HCT116 (cell line): ENCODE measurements around the gene RREB1. TPM values are rescaled to one million over a fixed set of nuclear protein-coding genes. Genes with fewer than 3 reads are reported as not detected.

Source experiments
- ATAC-seq: fragments of 200-7000 bp; cut with Tn5 transposase; 2 replicates; pipeline ENCODE4 v1.9.1; 2020; ENCODE audit warnings: mild to moderate bottlenecking, moderate library complexity
- BruUV-seq: library from RNA; stranded (reverse); fragments of 400-500 nt; replicated peaks from 2 replicates; lab custom pipeline; 2021; lab: Mats Ljungman, UMichigan
- CTCF ChIA-PET: fragments of 300-600 bp; sonication (Branson Sonifier 250); formaldehyde crosslinking; loops from one replicate; lab custom pipeline; 2021; ENCODE audit warnings: antibody characterized with exemption; lab: Charles Lee
- POLR2A ChIA-PET: fragments of 300-600, 350-600 bp; sonication (Branson Sonifier 250); formaldehyde crosslinking; loops from one replicate; lab custom pipeline; 2021; ENCODE audit warnings: antibody characterized with exemption; lab: Charles Lee
- RAD21 ChIA-PET, 2 experiments: fragments of 300-600 bp; sonication (Branson Sonifier 250); formaldehyde crosslinking; loops; one replicate each; lab custom pipeline; 2023; ENCODE audit warnings: low total read pairs in 2 of 2; ENCODE audit not compliant: uncharacterized antibody in 2 of 2, unreplicated experiment in 2 of 2, low non-redundant PET in 1 of 2; lab: Charles Lee
- DNase-seq: peaks from one replicate; pipeline ENCODE4 v3.0.0-alpha.2; 2010; ENCODE audit warnings: low read depth, low spot score
- H2AFZ ChIP-seq: fragments of 200-600 bp; shearing (Covaris generic), sonication (generic); 2 replicates; pipeline ENCODE4 v1.6.1; 2017; ENCODE audit warnings: low read depth, mixed run types, mixed read lengths, antibody characterized with exemption, low read length; ENCODE audit not compliant: poor library complexity, severe bottlenecking
- H3K27ac ChIP-seq: 2 replicates; pipeline ENCODE4 v1.5.1; 2012; ENCODE audit warnings: low read depth, low read length
- H3K27me3 ChIP-seq: fragments of 200-600 bp; sonication (generic); 2 replicates; pipeline ENCODE4 v1.6.1; 2016; ENCODE audit warnings: mixed run types, low read length, mixed read lengths; ENCODE audit not compliant: insufficient read depth
- H3K36me3 ChIP-seq, 2 experiments: fragments of 200-500 bp in 1 of 2; fragments of 200-600 bp in 1 of 2; sonication (Bioruptor generic) in 1 of 2; sonication (generic) in 1 of 2; 2 replicates each; pipeline versions ENCODE4 v1.5.1 to v1.6.1; 2014 to 2016; ENCODE audit warnings: low read length in 2 of 2, inconsistent platforms in 1 of 2, mixed read lengths in 1 of 2, mixed run types in 1 of 2; ENCODE audit not compliant: insufficient read depth in 2 of 2, control insufficient read depth in 1 of 2
- H3K4me1 ChIP-seq, 2 experiments: fragments of 200-600 bp in 1 of 2; sonication (generic) in 1 of 2; 2 replicates each; pipeline versions ENCODE4 v1.5.1 to v1.6.1; 2012 to 2017; ENCODE audit warnings: low read length in 2 of 2, inconsistent platforms in 1 of 2, mild to moderate bottlenecking in 1 of 2, mixed read lengths in 1 of 2, mixed run types in 1 of 2, moderate library complexity in 1 of 2; ENCODE audit not compliant: insufficient read depth in 2 of 2, control insufficient read depth in 1 of 2
- H3K4me2 ChIP-seq: fragments of 200-600 bp; sonication (generic); 2 replicates; pipeline ENCODE4 v1.6.1; 2017; ENCODE audit warnings: mixed run types, low read length, mixed read lengths
- H3K4me3 ChIP-seq, 2 experiments: fragments of 200-600 bp in 1 of 2; sonication (generic) in 1 of 2; replicated peaks in 1 of 2; 2 replicates each; pipeline ENCODE4 v1.5.1; 2011 to 2016; ENCODE audit warnings: low read length in 2 of 2, control low read depth in 1 of 2, low read depth in 1 of 2, mild to moderate bottlenecking in 1 of 2, mixed read lengths in 1 of 2, mixed run types in 1 of 2
- H3K79me2 ChIP-seq: fragments of 200-600 bp; sonication (generic); 2 replicates; pipeline ENCODE4 v1.6.1; 2017; ENCODE audit warnings: mild to moderate bottlenecking, mixed run types, low read length, moderate library complexity, mixed read lengths; ENCODE audit not compliant: insufficient read depth
- H3K9ac ChIP-seq: fragments of 200-600 bp; sonication (generic); 2 replicates; pipeline ENCODE4 v1.6.1; 2016; ENCODE audit warnings: low read length, mixed read lengths
- H3K9me2 ChIP-seq: fragments of 200-600 bp; sonication (generic), shearing (Covaris generic); 2 replicates; pipeline ENCODE4 v1.6.1; 2017; ENCODE audit warnings: mixed run types, mild to moderate bottlenecking, moderate library complexity; ENCODE audit not compliant: insufficient read depth
- H3K9me3 ChIP-seq, 2 experiments: fragments of 200-500 bp in 1 of 2; fragments of 200-600 bp in 1 of 2; sonication (Bioruptor generic) in 1 of 2; sonication (generic) in 1 of 2; 2 replicates each; pipeline ENCODE4 v1.6.1; 2014 to 2017; ENCODE audit warnings: low read length in 2 of 2, mixed read lengths in 2 of 2, inconsistent platforms in 1 of 2, low read depth in 1 of 2, mild to moderate bottlenecking in 1 of 2, mixed run types in 1 of 2, moderate library complexity in 1 of 2; ENCODE audit not compliant: control insufficient read depth in 1 of 2, insufficient read depth in 1 of 2
- H4K20me1 ChIP-seq: fragments of 200-600 bp; sonication (generic), shearing (Covaris generic); 2 replicates; pipeline ENCODE4 v1.6.1; 2017; ENCODE audit warnings: mixed run types, mild to moderate bottlenecking, moderate library complexity; ENCODE audit not compliant: insufficient read depth
- ATF3 ChIP-seq: IDR thresholded peaks from 2 replicates; pipeline ENCODE4 v1.6.1; 2012
- CBX3 ChIP-seq: IDR thresholded peaks from 2 replicates; pipeline ENCODE4 v1.6.1; 2012; ENCODE audit warnings: low read depth
- CEBPB ChIP-seq: IDR thresholded peaks from 2 replicates; pipeline ENCODE4 v1.6.1; 2012; ENCODE audit warnings: low read depth
- CTCF ChIP-seq, 3 experiments: fragments of 200-600 bp in 1 of 3; sonication (generic) in 1 of 3; IDR thresholded peaks in 2 of 3; conservative IDR thresholded peaks in 1 of 3; 2 replicates each; pipeline ENCODE4 v1.5.1; 2012 to 2017; ENCODE audit warnings: low read depth in 2 of 3, low read length in 2 of 3, antibody characterized with exemption in 1 of 3, borderline replicate concordance in 1 of 3, control low read depth in 1 of 3, mild to moderate bottlenecking in 1 of 3, mixed read lengths in 1 of 3, mixed run types in 1 of 3, moderate library complexity in 1 of 3; ENCODE audit not compliant: insufficient read depth in 1 of 3
- EGR1 ChIP-seq: IDR thresholded peaks from 2 replicates; pipeline ENCODE4 v1.6.1; 2012; ENCODE audit warnings: low read depth
- ELF1 ChIP-seq: IDR thresholded peaks from 2 replicates; pipeline ENCODE4 v1.6.1; 2012; ENCODE audit warnings: low read depth, borderline replicate concordance
- EZH2 ChIP-seq: fragments of 200-600 bp; sonication (generic); IDR thresholded peaks from 2 replicates; pipeline ENCODE4 v1.6.1; 2017; ENCODE audit warnings: antibody characterized with exemption, mixed run types
- FOSL1 ChIP-seq: IDR thresholded peaks from 2 replicates; pipeline ENCODE4 v1.6.1; 2012; ENCODE audit warnings: low read depth
- JUND ChIP-seq: IDR thresholded peaks from 2 replicates; pipeline ENCODE4 v1.6.1; 2012
- POLR2A ChIP-seq: IDR thresholded peaks from 2 replicates; pipeline ENCODE4 v1.7.0; 2011; ENCODE audit warnings: borderline replicate concordance; ENCODE audit not compliant: insufficient read depth, insufficient read length; ENCODE audit errors: extremely low read depth
- POLR2AphosphoS5 ChIP-seq: IDR thresholded peaks from 2 replicates; pipeline ENCODE4 v1.6.1; 2011; ENCODE audit warnings: mild to moderate bottlenecking, low read depth, low read length, moderate library complexity
- SIN3A ChIP-seq: IDR thresholded peaks from 2 replicates; pipeline ENCODE4 v1.6.1; 2012; ENCODE audit warnings: low read depth
- SRF ChIP-seq: IDR thresholded peaks from 2 replicates; pipeline ENCODE4 v1.6.1; 2012; ENCODE audit warnings: low read depth
- TCF7L2 ChIP-seq: IDR thresholded peaks from 2 replicates; pipeline ENCODE4 v1.7.0; 2011; ENCODE audit warnings: borderline replicate concordance, inconsistent platforms; ENCODE audit not compliant: insufficient read depth, insufficient read length; ENCODE audit errors: extremely low read depth
- YY1 ChIP-seq: IDR thresholded peaks from 2 replicates; pipeline ENCODE4 v1.6.1; 2011; ENCODE audit warnings: low read length, low read depth, moderate library complexity, mild to moderate bottlenecking; ENCODE audit not compliant: insufficient replicate concordance; ENCODE audit errors: extremely low read depth
- ZFX ChIP-seq: fragments of 450-650 bp; IDR thresholded peaks from 2 replicates; pipeline ENCODE4 v1.6.1; 2017
- ZNF274 ChIP-seq: fragments of 200-500 bp; sonication (Bioruptor generic); IDR thresholded peaks from 2 replicates; pipeline ENCODE4 v1.6.1; 2014; ENCODE audit warnings: mild to moderate bottlenecking, low read depth, low read length, inconsistent platforms
- intact Hi-C: fragments of 100-400 bp; cut with micrococcal nuclease; formaldehyde crosslinking; loops from 2 replicates; pipeline ENCODE4 v1.10.0; 2022
- total RNA-seq: library from RNA; stranded (reverse); gene quantifications from one replicate; pipeline ENCODE4 v1.2.1, GENCODE V29; 2021; ENCODE audit not compliant: unreplicated experiment
- TF ChIP-seq, protein P1 (sequence below): IDR thresholded peaks from 2 replicates; pipeline ENCODE4 v1.6.1; 2012
- TF ChIP-seq, protein P2 (sequence below): IDR thresholded peaks from 2 replicates; pipeline ENCODE4 v1.6.1; 2011; ENCODE audit warnings: mild to moderate bottlenecking, low read length, moderate library complexity; ENCODE audit not compliant: insufficient replicate concordance; ENCODE audit errors: extremely low read depth

The RREB1 gene
- total RNA-seq, 1 experiment from 2014 or later, result 47.9 TPM

DNA sequence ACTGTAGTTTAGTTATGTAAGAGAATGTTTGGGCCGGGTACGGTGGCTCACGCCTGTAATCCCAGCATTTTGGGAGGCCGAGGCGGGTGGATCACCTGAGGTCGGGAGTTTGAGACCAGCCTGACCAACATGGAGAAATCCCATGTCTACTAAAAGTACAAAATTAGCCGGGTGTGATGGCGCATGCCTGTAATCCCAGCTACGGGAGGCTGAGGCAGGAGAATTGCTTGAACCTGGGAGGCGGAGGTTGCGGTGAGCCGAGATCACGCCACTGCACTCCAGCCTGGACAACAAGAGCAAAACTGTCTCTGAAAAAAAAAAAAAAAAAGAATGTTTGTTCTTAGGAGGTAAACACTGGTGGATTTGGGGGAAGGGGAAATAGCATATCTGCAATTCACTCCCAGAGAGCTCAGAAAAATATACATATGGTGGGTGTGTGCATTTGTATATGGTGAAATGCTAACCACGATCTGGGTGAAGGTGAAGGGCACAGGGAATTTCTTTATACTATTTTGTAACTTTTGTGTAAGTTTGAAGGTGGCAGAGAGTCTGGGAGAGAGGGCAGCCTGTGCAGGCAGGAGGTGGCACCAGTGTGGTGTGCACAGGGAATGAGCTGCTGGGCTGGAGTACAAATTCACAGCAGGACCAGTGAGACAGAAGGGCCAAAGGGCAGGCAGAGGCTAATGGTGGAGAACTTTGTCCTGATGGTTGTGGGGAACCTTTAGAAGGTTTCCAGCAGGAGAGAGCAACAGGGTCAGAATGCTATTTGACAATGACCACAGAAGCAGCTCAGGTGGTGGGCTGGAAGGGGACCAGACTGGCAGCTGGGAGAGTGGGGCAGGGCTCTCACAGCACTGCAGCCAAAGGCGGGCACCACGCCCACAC is 162.8 kb downstream of the RREB1 start:
- CTCF ChIA-PET, result no interaction called here
- no peak overlapping the region for H3K27ac ChIP-seq
- no peak for ATAC-seq
- H3K9me2 ChIP-seq, result no peaks in the 10 kb centered on the region
- peaks cover 9 to 18% of the 10 kb centered on the region in 2 experiments for H3K4me1 ChIP-seq
- DNase-seq, result no peak
- H3K9ac ChIP-seq, result no peak overlapping the region
- no peaks in the 10 kb centered on the region for H4K20me1 ChIP-seq
- H2AFZ ChIP-seq, result no peak overlapping the region
- intact Hi-C loops, result no loop called here
- TF ChIP-seq, protein P1, sequence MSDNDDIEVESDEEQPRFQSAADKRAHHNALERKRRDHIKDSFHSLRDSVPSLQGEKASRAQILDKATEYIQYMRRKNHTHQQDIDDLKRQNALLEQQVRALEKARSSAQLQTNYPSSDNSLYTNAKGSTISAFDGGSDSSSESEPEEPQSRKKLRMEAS, result no peak
- TF ChIP-seq POLR2AphosphoS5 (no peak), EZH2 (no peak), POLR2A (no peak), EGR1 (no peak), ZFX (no peak), SRF (no peak), JUND (no peak), YY1 (no peak), SIN3A (no peak), CEBPB (no peak), CTCF (IDR thresholded peaks at IDR 0.05 in 2 of 3, conservative IDR thresholded peaks at IDR 0.05 in 1 of 3; ENCODE audit: borderline replicate concordance in 1 of 3, insufficient read depth in 1 of 3, low read depth in 2 of 3, low read length in 2 of 3) (no peak), ELF1 (no peak), ATF3 (no peak), ZNF274 (no peak), FOSL1 (no peak), TCF7L2 (no peak), CBX3 (no peak)
- TF ChIP-seq, protein P2, sequence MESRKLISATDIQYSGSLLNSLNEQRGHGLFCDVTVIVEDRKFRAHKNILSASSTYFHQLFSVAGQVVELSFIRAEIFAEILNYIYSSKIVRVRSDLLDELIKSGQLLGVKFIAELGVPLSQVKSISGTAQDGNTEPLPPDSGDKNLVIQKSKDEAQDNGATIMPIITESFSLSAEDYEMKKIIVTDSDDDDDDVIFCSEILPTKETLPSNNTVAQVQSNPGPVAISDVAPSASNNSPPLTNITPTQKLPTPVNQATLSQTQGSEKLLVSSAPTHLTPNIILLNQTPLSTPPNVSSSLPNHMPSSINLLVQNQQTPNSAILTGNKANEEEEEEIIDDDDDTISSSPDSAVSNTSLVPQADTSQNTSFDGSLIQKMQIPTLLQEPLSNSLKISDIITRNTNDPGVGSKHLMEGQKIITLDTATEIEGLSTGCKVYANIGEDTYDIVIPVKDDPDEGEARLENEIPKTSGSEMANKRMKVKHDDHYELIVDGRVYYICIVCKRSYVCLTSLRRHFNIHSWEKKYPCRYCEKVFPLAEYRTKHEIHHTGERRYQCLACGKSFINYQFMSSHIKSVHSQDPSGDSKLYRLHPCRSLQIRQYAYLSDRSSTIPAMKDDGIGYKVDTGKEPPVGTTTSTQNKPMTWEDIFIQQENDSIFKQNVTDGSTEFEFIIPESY, result no peak
- RAD21 ChIA-PET, result no interaction called here
- H3K36me3 ChIP-seq, result no peaks in the 10 kb centered on the region
- no peaks in the 10 kb centered on the region for H3K27me3 ChIP-seq
- no peak overlapping the region for H3K4me3 ChIP-seq
- H3K79me2 ChIP-seq, result no peaks in the 10 kb centered on the region
- BruUV-seq, result no TSS peak
- no peaks in the 10 kb centered on the region for H3K9me3 ChIP-seq
- POLR2A ChIA-PET, result no interaction called here
- H3K4me2 ChIP-seq, result no peak overlapping the region
